Ishikawa (cell line): Measurements from ENCODE around the gene SETMAR.

Source experiments
- CEBPB ChIP-seq: IDR thresholded peaks from 2 replicates; pipeline ENCODE4 v1.6.1; 2012
- EGR1 ChIP-seq: IDR thresholded peaks from 2 replicates; pipeline ENCODE4 v1.6.1; 2012
- TF ChIP-seq, protein P1 (sequence below): IDR thresholded peaks from 2 replicates; pipeline ENCODE4 v1.6.1; 2012; ENCODE audit warnings: low read depth, mild to moderate bottlenecking

DNA sequence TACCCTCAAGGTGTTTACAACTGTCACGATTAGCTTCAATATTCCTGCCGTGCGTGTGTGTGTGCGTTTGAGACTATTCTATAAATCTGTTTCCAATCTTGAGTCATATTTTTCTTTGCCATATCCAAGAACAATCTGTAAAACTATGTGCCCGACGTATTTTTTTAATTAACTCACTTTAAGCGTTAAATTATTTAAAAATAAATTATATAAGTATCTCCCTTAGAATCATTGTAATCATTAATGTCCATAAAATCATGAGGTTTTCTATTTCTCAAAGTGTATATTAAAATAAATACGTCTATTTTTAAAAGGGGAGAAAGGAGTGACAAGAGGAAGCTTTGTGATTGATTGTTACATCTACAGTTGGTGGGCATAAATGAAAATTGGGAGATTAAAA is 2.9 kb downstream of the SETMAR start:
- TF ChIP-seq CEBPB, result no peak
- TF ChIP-seq, protein P1, sequence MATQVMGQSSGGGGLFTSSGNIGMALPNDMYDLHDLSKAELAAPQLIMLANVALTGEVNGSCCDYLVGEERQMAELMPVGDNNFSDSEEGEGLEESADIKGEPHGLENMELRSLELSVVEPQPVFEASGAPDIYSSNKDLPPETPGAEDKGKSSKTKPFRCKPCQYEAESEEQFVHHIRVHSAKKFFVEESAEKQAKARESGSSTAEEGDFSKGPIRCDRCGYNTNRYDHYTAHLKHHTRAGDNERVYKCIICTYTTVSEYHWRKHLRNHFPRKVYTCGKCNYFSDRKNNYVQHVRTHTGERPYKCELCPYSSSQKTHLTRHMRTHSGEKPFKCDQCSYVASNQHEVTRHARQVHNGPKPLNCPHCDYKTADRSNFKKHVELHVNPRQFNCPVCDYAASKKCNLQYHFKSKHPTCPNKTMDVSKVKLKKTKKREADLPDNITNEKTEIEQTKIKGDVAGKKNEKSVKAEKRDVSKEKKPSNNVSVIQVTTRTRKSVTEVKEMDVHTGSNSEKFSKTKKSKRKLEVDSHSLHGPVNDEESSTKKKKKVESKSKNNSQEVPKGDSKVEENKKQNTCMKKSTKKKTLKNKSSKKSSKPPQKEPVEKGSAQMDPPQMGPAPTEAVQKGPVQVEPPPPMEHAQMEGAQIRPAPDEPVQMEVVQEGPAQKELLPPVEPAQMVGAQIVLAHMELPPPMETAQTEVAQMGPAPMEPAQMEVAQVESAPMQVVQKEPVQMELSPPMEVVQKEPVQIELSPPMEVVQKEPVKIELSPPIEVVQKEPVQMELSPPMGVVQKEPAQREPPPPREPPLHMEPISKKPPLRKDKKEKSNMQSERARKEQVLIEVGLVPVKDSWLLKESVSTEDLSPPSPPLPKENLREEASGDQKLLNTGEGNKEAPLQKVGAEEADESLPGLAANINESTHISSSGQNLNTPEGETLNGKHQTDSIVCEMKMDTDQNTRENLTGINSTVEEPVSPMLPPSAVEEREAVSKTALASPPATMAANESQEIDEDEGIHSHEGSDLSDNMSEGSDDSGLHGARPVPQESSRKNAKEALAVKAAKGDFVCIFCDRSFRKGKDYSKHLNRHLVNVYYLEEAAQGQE, result no peak
- no peak for TF ChIP-seq EGR1
